Mesodermal cell (in vitro differentiated cells): ENCODE measurements around the gene MAMDC2. TPM values are rescaled to one million over a fixed set of nuclear protein-coding genes. Genes with fewer than 3 reads are reported as not detected.
A peak's percentile ranks its signal among the peaks of the same experiment; 100 is the strongest.

Experiments
- H3K27ac ChIP-seq: 2 replicates; pipeline ENCODE4 v1.7.0; 2013; ENCODE audit warnings: mild to moderate bottlenecking, low read depth, low read length, moderate library complexity; ENCODE audit not compliant: severe bottlenecking
- H3K36me3 ChIP-seq: 2 replicates; pipeline ENCODE4 v1.7.1; 2013; ENCODE audit warnings: mild to moderate bottlenecking, low read length, moderate library complexity; ENCODE audit not compliant: control insufficient read depth, insufficient read depth
- H3K4me1 ChIP-seq: one replicate; pipeline ENCODE4 v1.7.1; 2013; ENCODE audit warnings: mild to moderate bottlenecking, low read length; ENCODE audit not compliant: insufficient read depth, control insufficient read depth, poor library complexity, severe bottlenecking
- H3K4me3 ChIP-seq: 2 replicates; pipeline ENCODE4 v1.7.0; 2013; ENCODE audit warnings: low read length, control low read depth, mild to moderate bottlenecking; ENCODE audit not compliant: insufficient read depth, poor library complexity, severe bottlenecking; ENCODE audit errors: extremely low read depth
- H3K9me3 ChIP-seq: 2 replicates; pipeline ENCODE4 v1.7.1; 2013; ENCODE audit warnings: mild to moderate bottlenecking, low read length, moderate library complexity; ENCODE audit not compliant: control insufficient read depth
- WGBS, 2 experiments: methylation state at CpG; one replicate each; pipeline ENCODE4 v1.1.5; 2013; ENCODE audit warnings: missing lambda C conversion rate in 2 of 2; ENCODE audit not compliant: insufficient coverage in 2 of 2; 5-methylcytosine and 5-hydroxymethylcytosine counted together
- polyA plus RNA-seq, 2 experiments: library from polyadenylated mRNA; stranded (reverse); fragments of 50-300 nt; gene quantifications; one replicate each; pipeline ENCODE4 v1.2.3, GENCODE V29; 2013

MAMDC2 gene, protein sequence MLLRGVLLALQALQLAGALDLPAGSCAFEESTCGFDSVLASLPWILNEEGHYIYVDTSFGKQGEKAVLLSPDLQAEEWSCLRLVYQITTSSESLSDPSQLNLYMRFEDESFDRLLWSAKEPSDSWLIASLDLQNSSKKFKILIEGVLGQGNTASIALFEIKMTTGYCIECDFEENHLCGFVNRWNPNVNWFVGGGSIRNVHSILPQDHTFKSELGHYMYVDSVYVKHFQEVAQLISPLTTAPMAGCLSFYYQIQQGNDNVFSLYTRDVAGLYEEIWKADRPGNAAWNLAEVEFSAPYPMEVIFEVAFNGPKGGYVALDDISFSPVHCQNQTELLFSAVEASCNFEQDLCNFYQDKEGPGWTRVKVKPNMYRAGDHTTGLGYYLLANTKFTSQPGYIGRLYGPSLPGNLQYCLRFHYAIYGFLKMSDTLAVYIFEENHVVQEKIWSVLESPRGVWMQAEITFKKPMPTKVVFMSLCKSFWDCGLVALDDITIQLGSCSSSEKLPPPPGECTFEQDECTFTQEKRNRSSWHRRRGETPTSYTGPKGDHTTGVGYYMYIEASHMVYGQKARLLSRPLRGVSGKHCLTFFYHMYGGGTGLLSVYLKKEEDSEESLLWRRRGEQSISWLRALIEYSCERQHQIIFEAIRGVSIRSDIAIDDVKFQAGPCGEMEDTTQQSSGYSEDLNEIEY
- 19.1 TPM for polyA plus RNA-seq (2013, experiment 1 of 2)
- polyA plus RNA-seq (2013, experiment 2 of 2), result 20.0 TPM

GRCh38 chr9:70043689-70044489 lies at the start of gene MAMDC2:
TSS of gene MAMDC2 (plus strand) at chr9:70043848. CDS start at chr9:70044198, 350 bp downstream.
- no peaks in the 10 kb centered on the region for H3K9me3 ChIP-seq
- H3K4me1 ChIP-seq, result peaks cover 22% of the 10 kb centered on the region
- peaks cover 13% of the 10 kb centered on the region for H3K36me3 ChIP-seq
- H3K4me3 ChIP-seq, result peak within 1 kb of the TSS; percentile 52
- 1 to 2% methylated on average over 33 to 42 of the region's 55 CpGs for WGBS, 2 experiments
- H3K27ac ChIP-seq, result peak within 1 kb of the TSS; percentile 80

DNA sequence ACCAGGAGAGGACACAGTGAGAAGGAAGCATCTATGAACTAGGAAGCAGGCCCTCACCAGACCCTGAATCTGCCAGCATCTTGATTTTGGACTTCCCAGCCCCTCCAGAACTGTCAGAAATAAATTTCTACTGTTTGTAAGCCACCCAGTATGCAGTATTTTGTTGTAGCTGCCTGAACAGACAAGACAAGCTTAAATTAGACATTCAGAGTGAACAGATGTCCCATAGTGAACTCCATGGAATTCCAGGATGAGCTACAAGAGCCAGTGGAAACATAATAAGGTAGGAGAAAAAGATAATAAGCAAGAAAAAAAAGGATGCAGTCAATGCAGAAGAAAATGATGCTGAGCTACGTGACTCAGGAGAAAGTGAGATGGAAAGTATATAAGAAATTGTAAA lies 47.8 kb upstream of the MAMDC2 start:
- Histone ChIP-seq H3K4me3 (no peak overlapping the region), H3K27ac (no peak overlapping the region), H3K36me3 (no peaks in the 10 kb centered on the region), H3K9me3 (no peaks in the 10 kb centered on the region), H3K4me1 (no peaks in the 10 kb centered on the region)
- 90 to 92% methylated on average over 1 of the region's 1 CpG for WGBS, 2 experiments

DNA sequence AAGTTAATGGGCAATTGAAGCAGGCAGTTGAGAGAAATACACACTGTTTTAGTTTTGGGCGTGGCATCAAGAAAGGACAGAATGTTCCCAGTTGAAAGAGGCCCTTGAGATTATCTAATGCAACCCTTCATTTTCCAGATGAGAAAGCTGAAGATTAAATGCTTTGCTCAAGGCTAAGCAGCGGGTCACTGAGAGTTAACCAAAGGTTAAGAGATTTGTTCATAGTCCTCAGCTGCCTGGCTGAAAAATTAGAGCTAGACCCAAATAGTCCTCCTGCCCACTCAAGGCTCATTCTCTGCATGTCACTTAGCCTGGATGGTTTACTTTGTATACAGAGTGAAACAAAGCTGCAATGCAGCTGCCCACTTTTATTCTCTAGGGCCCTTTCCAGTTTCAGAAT lies 46.7 kb upstream of the MAMDC2 start:
- Histone ChIP-seq H3K9me3 (no peaks in the 10 kb centered on the region), H3K4me1 (no peaks in the 10 kb centered on the region), H3K27ac (no peak overlapping the region), H3K36me3 (no peaks in the 10 kb centered on the region), H3K4me3 (no peak overlapping the region)
- 83 to 92% methylated on average over 2 of the region's 2 CpGs for WGBS, 2 experiments

DNA sequence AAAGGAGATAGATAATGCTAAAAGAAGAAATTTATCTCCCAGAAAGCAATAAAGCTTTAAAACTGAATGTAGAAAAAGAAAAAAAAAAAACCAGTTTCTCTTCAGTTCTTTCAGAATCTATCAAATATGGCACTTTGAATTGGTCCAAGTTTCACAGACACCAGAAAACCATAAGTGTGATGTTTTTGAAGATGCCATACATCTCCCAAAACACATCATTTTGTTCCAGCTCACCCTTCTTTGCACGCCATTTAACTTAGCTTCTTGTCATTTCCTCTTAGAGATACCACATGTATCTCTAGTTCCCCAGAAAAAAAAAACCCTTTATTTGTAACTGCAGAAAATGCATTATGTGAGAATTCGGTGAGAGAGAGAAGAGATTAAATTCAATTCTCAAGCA lies 46.1 kb upstream of the MAMDC2 start:
- H3K9me3 ChIP-seq, result no peaks in the 10 kb centered on the region
- no peaks in the 10 kb centered on the region for H3K4me1 ChIP-seq
- no peaks in the 10 kb centered on the region for H3K36me3 ChIP-seq
- WGBS, 2 experiments, result 80 to 100% methylated on average over 1 of the region's 2 CpGs
- no peak overlapping the region for H3K4me3 ChIP-seq
- H3K27ac ChIP-seq, result no peak overlapping the region

DNA sequence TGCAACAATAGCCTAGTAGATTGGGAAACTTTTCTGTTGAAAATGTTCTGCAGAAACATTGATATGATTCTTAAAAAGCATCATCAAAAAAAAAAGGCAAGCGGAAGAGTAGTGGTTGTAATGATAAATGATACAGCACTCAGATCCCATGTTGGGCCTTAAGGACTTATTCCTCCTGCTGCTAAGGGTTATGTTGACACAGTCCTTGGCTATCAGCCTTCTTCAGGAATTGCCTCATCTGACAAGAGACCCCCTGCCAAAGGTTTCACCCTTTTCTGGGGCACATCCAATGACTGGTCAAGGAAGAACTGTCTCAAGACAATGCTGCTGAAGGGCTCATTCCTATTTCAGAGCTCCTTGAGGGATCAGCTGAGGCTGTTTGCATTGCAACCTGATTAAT lies 44.3 kb upstream of the MAMDC2 start:
- H3K36me3 ChIP-seq, result no peaks in the 10 kb centered on the region
- H3K9me3 ChIP-seq, result no peaks in the 10 kb centered on the region
- no peak overlapping the region for H3K4me3 ChIP-seq
- no peak overlapping the region for H3K27ac ChIP-seq
- no CpG with 5 or more reads among the region's 1 CpG for WGBS, 2 experiments
- H3K4me1 ChIP-seq, result no peaks in the 10 kb centered on the region

DNA sequence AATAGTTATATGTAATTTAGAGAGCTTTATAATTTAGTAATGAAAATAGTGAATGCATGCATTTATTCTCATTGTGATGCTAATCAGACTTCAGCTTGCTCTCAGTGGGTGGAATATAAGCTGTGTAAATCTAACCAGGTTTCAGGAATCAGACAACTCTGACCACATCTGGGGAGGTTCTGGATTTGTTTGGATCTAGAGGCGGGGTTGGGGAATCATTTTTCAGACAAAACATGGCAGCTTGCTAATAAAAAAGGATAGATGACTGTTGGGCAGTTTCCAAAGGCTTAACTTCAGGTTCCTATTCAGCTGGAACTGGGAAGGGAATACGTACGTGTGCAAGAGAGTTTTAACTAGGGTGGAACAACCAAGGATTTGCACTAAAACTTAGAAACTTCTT lies 43.2 kb upstream of the MAMDC2 start:
- Histone ChIP-seq H3K9me3 (no peaks in the 10 kb centered on the region), H3K27ac (no peak overlapping the region), H3K36me3 (no peaks in the 10 kb centered on the region), H3K4me1 (no peaks in the 10 kb centered on the region), H3K4me3 (no peak overlapping the region)
- WGBS, 2 experiments, result 100% methylated on average over 1 to 3 of the region's 3 CpGs

GRCh38 chr9:70003901-70004714 lies 39.5 kb upstream of the MAMDC2 start:
- H3K9me3 ChIP-seq, result no peaks in the 10 kb centered on the region
- H3K4me1 ChIP-seq, result no peaks in the 10 kb centered on the region
- no peaks in the 10 kb centered on the region for H3K36me3 ChIP-seq
- no peak overlapping the region for H3K4me3 ChIP-seq
- no peak overlapping the region for H3K27ac ChIP-seq
- WGBS, 2 experiments, result no CpG with 5 or more reads among the region's 2 CpGs

DNA sequence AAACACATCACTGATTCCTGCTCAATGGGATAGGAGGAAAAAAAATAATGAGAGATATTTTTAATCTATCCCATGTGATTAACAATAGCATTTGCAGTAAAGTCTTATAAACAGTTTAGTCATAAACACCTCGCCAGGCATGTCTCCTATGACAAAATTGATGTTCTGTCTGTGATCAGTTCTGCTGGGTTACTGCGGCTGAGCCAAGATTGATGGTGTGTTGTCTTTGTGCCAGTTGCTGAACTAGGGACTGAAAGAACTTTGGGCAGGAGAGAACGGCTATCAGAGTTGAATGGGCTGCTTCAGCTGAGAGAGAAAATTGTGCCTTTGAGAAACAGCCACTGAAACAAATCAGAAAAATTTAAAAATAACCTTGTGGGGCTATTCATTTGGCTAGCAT lies 37.3 kb upstream of the MAMDC2 start:
- Histone ChIP-seq H3K27ac (no peak overlapping the region), H3K4me1 (peaks cover 5% of the 10 kb centered on the region), H3K36me3 (no peaks in the 10 kb centered on the region), H3K9me3 (no peaks in the 10 kb centered on the region), H3K4me3 (no peak overlapping the region)
- whole genome bisulfite sequencing, 2 experiments, result 100% methylated on average over 1 of the region's 3 CpGs

DNA sequence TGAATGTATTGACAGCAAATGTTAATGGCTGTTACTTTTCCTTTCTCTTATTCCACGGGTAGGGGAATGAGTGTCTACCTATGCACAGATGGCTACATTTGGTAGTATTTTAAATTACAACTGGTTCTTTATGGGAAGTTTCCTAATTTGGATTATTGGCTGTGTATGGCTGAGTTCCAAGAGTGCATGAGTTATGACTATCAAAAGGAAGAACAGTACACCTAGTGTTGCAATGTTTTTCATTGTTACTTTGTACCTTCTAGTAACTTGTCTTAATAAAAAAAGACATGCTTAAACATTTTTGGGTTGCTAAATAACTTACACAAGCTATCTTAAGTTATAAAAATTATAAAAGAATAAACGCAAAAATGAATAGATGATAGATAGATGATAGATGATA lies 35.8 kb upstream of the MAMDC2 start:
- 83% methylated on average over 1 of the region's 2 CpGs; no CpG with 5 or more reads in 1 of the 2 experiments for WGBS, 2 experiments
- no peak overlapping the region for H3K4me3 ChIP-seq
- no peak overlapping the region for H3K27ac ChIP-seq
- peaks cover 16% of the 10 kb centered on the region for H3K4me1 ChIP-seq
- H3K36me3 ChIP-seq, result no peaks in the 10 kb centered on the region
- H3K9me3 ChIP-seq, result no peaks in the 10 kb centered on the region

DNA sequence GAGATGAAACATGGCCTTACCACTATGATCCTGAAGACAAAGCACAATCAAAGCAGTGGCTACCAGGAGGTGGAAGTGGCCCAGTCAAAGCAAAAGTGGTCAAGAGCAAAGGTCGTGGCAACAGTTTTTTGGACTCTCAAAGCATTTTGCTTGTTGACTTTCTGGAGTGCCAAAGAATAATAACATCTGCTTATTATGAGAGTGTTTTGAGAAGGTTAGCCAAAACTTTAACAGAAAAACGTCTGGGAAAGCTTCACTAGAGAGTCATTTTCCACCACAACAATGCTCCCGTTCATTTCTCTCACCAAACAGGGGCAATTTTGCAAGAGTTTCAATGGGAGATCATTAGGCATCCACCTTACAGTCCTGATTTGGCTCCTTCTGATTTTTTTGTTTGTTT lies 33.6 kb upstream of the MAMDC2 start:
- peaks cover 16% of the 10 kb centered on the region for H3K4me1 ChIP-seq
- 80 to 83% methylated on average over 1 of the region's 3 CpGs for WGBS, 2 experiments
- H3K27ac ChIP-seq, result no peak overlapping the region
- no peaks in the 10 kb centered on the region for H3K36me3 ChIP-seq
- H3K4me3 ChIP-seq, result no peak overlapping the region
- H3K9me3 ChIP-seq, result no peaks in the 10 kb centered on the region
